ENCODE measurements around the gene DCP1B. TPM values are rescaled to one million over a fixed set of nuclear protein-coding genes. Genes with fewer than 3 reads are reported as not detected.
A peak's percentile ranks its signal among the peaks of the same experiment; 100 is the strongest.

The DCP1B gene
- total RNA-seq, 1 experiment from 2014 or later, result 4.8 TPM

- Histone ChIP-seq H3K9me3 (ENCODE audit: control insufficient read depth, insufficient read depth, low read depth, low read length) (no peaks in the 10 kb centered on the region), H3K27me3 (ENCODE audit: control insufficient read depth, insufficient read depth, low read length) (no peaks in the 10 kb centered on the region), H3K4me1 (ENCODE audit: control insufficient read depth, insufficient read depth, low read length) (peaks cover 3% of the 10 kb centered on the region; the same call in 1 of the 2 replicates), H3K4me3 (ENCODE audit: low read depth in 2 of 2, low read length in 2 of 2) (no peak overlapping the region), H3K36me3 (ENCODE audit: control insufficient read depth, insufficient read depth, low read length) (no peaks in the 10 kb centered on the region), H3K27ac (ENCODE audit: low read length) (no peak overlapping the region)
- TF ChIP-seq SIN3A (IDR thresholded peaks at IDR 0.05; ENCODE audit: borderline replicate concordance, insufficient read depth, low read depth, low read length) (no peak), CTCF (IDR thresholded peaks at IDR 0.05) (no peak), REST (IDR thresholded peaks at IDR 0.05; ENCODE audit: insufficient read depth in 1 of 2, low read depth in 2 of 2, low read length in 1 of 2) (no peak), POLR2AphosphoS5 (IDR thresholded peaks at IDR 0.05; ENCODE audit: low read depth, low read length) (no peak), TCF7L2 (IDR thresholded peaks at IDR 0.05; ENCODE audit: low read depth, low read length) (no peak)
- no peak for DNase-seq (ENCODE audit: low read depth, low spot score)
- ATAC-seq, result peak; percentile 74
- CTCF ChIA-PET, result no interaction called here
- in situ Hi-C loops (cut with HindIII; ENCODE audit: low pct_unique_long_range_greater_than_20kb, low sequenced_read_pairs), result no loop called here
- intact Hi-C loops (cut with micrococcal nuclease; ENCODE audit: unreplicated experiment), result loop anchor here (10.0 kb wide), 1 partner anchor 272 kb away; no protein-coding TSS in a partner anchor
- POLR2A ChIA-PET, result no interaction called here
- BruUV-seq (replicated peaks), result no TSS peak
Observed at GRCh38 chr12:1936406-1937320, 67.6 kb downstream of the DCP1B start.

GRCh38 chr12:1935700-1936378 is 68.4 kb downstream of the DCP1B start:
- H3K4me1 ChIP-seq (ENCODE audit: control insufficient read depth, insufficient read depth, low read length), result peaks cover 3% of the 10 kb centered on the region; the same call in 1 of the 2 replicates
- intact Hi-C loops (cut with micrococcal nuclease; ENCODE audit: unreplicated experiment), result loop anchor here (10.0 kb wide), 1 partner anchor 271 kb away; no protein-coding TSS in a partner anchor
- no peaks in the 10 kb centered on the region for H3K27me3 ChIP-seq (ENCODE audit: control insufficient read depth, insufficient read depth, low read length)
- H3K9me3 ChIP-seq (ENCODE audit: control insufficient read depth, insufficient read depth, low read depth, low read length), result no peaks in the 10 kb centered on the region
- POLR2A ChIA-PET, result no interaction called here
- ATAC-seq (no peak), DNase-seq (ENCODE audit: low read depth, low spot score) (no peak)
- in situ Hi-C loops (cut with HindIII; ENCODE audit: low pct_unique_long_range_greater_than_20kb, low sequenced_read_pairs), result no loop called here
- CTCF ChIA-PET, result no interaction called here
- TF ChIP-seq REST (IDR thresholded peaks at IDR 0.05; ENCODE audit: insufficient read depth in 1 of 2, low read depth in 2 of 2, low read length in 1 of 2) (no peak), CTCF (IDR thresholded peaks at IDR 0.05) (no peak), POLR2AphosphoS5 (IDR thresholded peaks at IDR 0.05; ENCODE audit: low read depth, low read length) (no peak), TCF7L2 (IDR thresholded peaks at IDR 0.05; ENCODE audit: low read depth, low read length) (no peak), SIN3A (IDR thresholded peaks at IDR 0.05; ENCODE audit: borderline replicate concordance, insufficient read depth, low read depth, low read length) (no peak)
- H3K4me3 ChIP-seq (ENCODE audit: low read depth in 2 of 2, low read length in 2 of 2), result no peak overlapping the region
- no TSS peak for BruUV-seq (replicated peaks)
- H3K27ac ChIP-seq (ENCODE audit: low read length), result no peak overlapping the region
- no peaks in the 10 kb centered on the region for H3K36me3 ChIP-seq (ENCODE audit: control insufficient read depth, insufficient read depth, low read length)
